ENCODE data around the gene AVEN.

GRCh38 chr15:34049112-34049511, 10.1 kb upstream of the AVEN start:
- TF ChIP-seq CTCF (optimal IDR thresholded peaks at IDR 0.05 in 1 of 3, IDR thresholded peaks at IDR 0.05 in 1 of 3, conservative IDR thresholded peaks at IDR 0.05 in 1 of 3; ENCODE audit: extremely low read depth in 1 of 3, insufficient read depth in 2 of 3, low read length in 3 of 3) (no peak), EZH2 (IDR thresholded peaks at IDR 0.05; ENCODE audit: low read length) (no peak)
